ENCODE data around the gene ALK.
A peak's percentile ranks its signal among the peaks of the same experiment; 100 is the strongest.

ALK gene

GRCh38 chr2:29544917-29545316, 376.5 kb downstream of the ALK start:
- DNase-seq: no peak

GRCh38 chr2:29544031-29544430, 377.4 kb downstream of the ALK start:
- DNase-seq: no peak

GRCh38 chr2:29535188-29535587, 386.2 kb downstream of the ALK start:
- DNase-seq: no peak

GRCh38 chr2:29532436-29532835, 388.9 kb downstream of the ALK start:
- peak in 1 of 58 donors; percentile 23 for DNase-seq

DNA sequence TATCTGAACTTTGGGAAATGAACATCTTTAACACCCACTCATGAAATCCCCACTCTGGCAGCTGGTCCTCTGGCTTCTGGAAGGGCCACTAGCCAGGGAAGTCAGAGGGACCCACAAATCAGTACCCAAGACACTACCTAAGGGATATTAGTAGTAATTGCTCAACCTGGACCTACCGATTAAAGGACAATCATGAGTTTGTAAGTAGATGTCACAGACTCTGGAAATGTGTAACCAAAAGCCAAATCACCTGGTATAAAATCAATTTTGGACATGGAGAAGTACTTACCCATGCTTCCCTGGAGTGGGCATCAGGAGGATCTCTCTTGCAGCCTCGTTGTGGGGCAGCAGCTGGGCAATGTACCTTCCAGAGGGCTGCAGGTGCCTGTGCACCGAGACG, 389.8 kb downstream of the ALK start:
- DNase-seq: no peak

- no peak for DNase-seq
Measured at GRCh38 chr2:29530281-29530680, 391.1 kb downstream of the ALK start.

- DNase-seq: peak in 40 of 58 donors; percentile 5 to 66 (median 29)
Measured at GRCh38 chr2:29528891-29529520, 392.4 kb downstream of the ALK start.

GRCh38 chr2:29528371-29528770, 393.0 kb downstream of the ALK start:
- DNase-seq: no peak

GRCh38 chr2:29527947-29528346, 393.4 kb downstream of the ALK start:
- DNase-seq: no peak

DNA sequence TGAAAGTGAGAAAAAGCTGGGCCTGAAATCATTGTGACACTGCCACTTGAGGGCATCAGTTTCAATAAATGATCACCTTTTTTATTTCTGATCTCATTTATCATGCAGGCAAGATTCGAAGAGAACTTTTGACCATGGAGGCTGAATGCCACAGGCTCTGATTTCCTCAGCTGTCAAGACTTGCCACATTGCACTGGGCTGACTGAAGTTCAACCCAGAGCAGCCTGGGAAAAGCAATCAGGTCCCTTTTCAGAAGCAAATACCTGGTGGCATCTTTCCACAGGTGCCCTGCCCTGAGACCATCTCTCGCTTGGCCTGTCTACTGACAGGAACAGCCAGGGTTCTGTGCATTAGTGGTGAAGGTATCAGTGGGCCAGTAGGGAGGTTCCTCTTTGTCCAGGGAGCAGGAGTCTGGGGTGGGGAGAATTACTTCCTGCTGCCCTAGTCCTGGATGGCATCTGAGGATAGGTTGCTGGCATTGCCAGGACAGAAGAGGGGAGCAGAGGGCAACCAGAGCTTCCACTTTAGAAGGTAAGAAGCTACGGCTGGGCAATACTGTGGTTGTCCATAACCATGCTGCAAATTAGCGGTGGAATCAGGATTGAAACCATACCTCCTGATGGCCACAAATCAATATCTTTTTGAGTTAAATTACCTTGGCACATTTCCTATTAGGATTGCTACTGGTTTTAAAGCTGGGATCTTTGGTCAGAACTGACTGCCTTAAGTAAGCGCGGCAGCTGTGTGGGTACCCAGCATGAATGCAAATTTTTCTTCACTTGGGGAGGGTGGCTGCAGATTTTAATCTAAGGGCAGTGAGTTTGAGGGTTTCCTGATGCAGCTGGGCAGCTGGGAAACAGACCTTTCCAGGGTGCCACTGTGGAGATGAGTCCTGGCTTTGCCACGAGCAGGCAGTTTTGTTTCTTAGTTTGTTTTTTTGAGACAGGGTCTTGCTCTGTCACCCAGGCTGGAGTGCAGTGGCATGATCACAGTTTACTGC, 394.5 kb downstream of the ALK start:
- DNase-seq: no peak

GRCh38 chr2:29525921-29526320, 395.5 kb downstream of the ALK start:
- DNase-seq: no peak

DNA sequence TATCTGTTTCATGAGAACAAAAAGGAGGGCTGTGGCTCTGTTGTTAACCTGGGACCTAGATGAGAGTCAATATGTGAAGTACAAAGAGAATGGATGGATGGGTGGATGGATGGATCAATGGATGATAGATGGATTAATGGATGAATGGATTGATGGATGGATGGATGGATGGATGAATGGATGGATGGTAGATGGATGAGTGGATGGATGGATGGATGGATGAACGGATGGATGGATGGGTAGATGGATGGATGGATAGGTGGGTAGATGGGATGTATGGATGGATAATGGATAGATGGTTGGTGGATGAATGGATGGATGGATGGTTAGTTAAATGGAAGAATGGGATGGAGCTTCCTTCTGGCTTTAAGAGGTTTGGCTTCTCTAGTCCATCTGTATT, 396.7 kb downstream of the ALK start:
- DNase-seq: no peak

- no peak for DNase-seq
Measured at GRCh38 chr2:29522951-29523669, 398.3 kb downstream of the ALK start.

GRCh38 chr2:29520001-29520400, 401.4 kb downstream of the ALK start:
- DNase-seq: no peak

DNA sequence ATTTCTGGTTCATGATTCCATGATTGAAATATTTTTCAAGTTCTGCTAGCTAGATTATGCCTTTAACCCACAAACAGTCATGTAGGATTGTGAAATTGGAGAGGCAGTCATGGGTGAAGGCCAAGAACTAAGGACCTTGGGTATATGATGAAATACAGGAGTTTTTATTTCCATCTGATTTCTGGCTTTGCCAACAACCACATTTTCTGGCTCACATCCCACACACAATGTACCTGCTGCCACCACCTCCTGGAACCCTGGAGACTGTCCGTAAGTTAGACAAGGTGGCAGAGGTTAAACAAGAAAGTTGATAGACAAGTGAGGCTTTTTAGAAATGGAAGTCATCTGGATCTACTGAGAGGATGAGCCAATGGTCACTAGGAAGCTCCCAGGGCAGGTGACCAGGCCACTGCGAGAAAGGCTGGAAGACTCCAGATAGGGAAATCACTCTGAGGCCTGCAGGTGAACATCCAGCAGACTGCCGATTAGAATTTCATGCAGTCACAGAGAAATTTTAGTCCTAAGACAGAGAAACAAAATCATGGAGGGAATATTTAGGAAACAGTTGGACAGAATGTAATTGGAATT, 402.0 kb downstream of the ALK start:
- no peak for DNase-seq

GRCh38 chr2:29518646-29519337, 402.6 kb downstream of the ALK start:
- no peak for DNase-seq

GRCh38 chr2:29518010-29518409, 403.4 kb downstream of the ALK start:
- no peak for DNase-seq

- no peak for DNase-seq
Measured at GRCh38 chr2:29517413-29517812, 404.0 kb downstream of the ALK start.

- no peak for DNase-seq
Measured at GRCh38 chr2:29516767-29517166, 404.6 kb downstream of the ALK start.

- DNase-seq: no peak
Measured at GRCh38 chr2:29509878-29510277, 411.5 kb downstream of the ALK start.

- DNase-seq: no peak
Measured at GRCh38 chr2:29509397-29509796, 412.0 kb downstream of the ALK start.
